B cell (primary cell): ENCODE measurements around the gene TSPAN9. TPM values are rescaled to one million over a fixed set of nuclear protein-coding genes. Genes with fewer than 3 reads are reported as not detected.

ENCODE experiments used
- ATAC-seq: fragments of 200-7000 bp; cut with Tn5 transposase; one replicate; pipeline ENCODE4 v1.10.0; 2021; ENCODE audit warnings: low read depth, mild to moderate bottlenecking, moderate number of reproducible peaks, moderate library complexity
- CTCF ChIA-PET: fragments of 350-600 bp; sonication (Branson Sonifier 250); formaldehyde crosslinking; loops from one replicate; lab custom pipeline; 2021; ENCODE audit warnings: antibody characterized with exemption, inconsistent platforms; lab: Charles Lee
- POLR2A ChIA-PET: fragments of 350-600 bp; sonication (Branson Sonifier 250); formaldehyde crosslinking; loops from one replicate; lab custom pipeline; 2021; ENCODE audit warnings: antibody characterized with exemption; lab: Charles Lee
- DNase-seq: peaks from one replicate; pipeline ENCODE4 v3.0.0; 2013
- H2AFZ ChIP-seq: 2 replicates; pipeline ENCODE4 v1.6.1; 2012; ENCODE audit warnings: mild to moderate bottlenecking, low read depth, low read length; ENCODE audit not compliant: insufficient read depth, poor library complexity, severe bottlenecking
- H3K27ac ChIP-seq, 2 donors: 1 replicate in 1 of 2; 2 replicates in 1 of 2; pipeline ENCODE4 v1.5.1; 2012 to 2013; ENCODE audit warnings: low read length in 2 of 2, mild to moderate bottlenecking in 2 of 2, moderate library complexity in 1 of 2
- H3K27me3 ChIP-seq, 4 experiments: fragments of 200-600 bp in 1 of 4; sonication (generic) in 1 of 4; replicated peaks in 1 of 4; 1 replicate in 2 of 4; 2 replicates in 2 of 4; pipeline versions ENCODE4 v1.6.1 to v1.7.0; 2013 to 2016; ENCODE audit warnings: low read length in 3 of 4, mild to moderate bottlenecking in 2 of 4, mixed read lengths in 1 of 4, moderate library complexity in 1 of 4; ENCODE audit not compliant: insufficient read depth in 4 of 4, control insufficient read depth in 3 of 4; ENCODE audit errors: control extremely low read depth in 1 of 4
- H3K36me3 ChIP-seq, 2 experiments: replicated peaks in 1 of 2; 1 replicate in 1 of 2; 2 replicates in 1 of 2; pipeline versions ENCODE4 v1.6.1 to v1.7.1; 2013; ENCODE audit warnings: low read length in 1 of 2; ENCODE audit not compliant: insufficient read depth in 2 of 2, control insufficient read depth in 1 of 2; ENCODE audit errors: control extremely low read depth in 1 of 2, extremely low read depth in 1 of 2
- H3K4me1 ChIP-seq, 2 donors: fragments of 200-600 bp in 1 of 2; sonication (generic) in 1 of 2; 1 replicate in 1 of 2; 2 replicates in 1 of 2; pipeline versions ENCODE4 v1.5.1 to v1.6.1; 2013 to 2017; ENCODE audit warnings: low read length in 2 of 2; ENCODE audit not compliant: control insufficient read depth in 2 of 2, insufficient read depth in 2 of 2
- H3K4me2 ChIP-seq: replicated peaks from 2 replicates; pipeline ENCODE3; 2012; ENCODE audit warnings: mild to moderate bottlenecking, low read depth, low read length; ENCODE audit not compliant: poor library complexity, severe bottlenecking
- H3K4me3 ChIP-seq, 5 experiments: fragments of 200-600 bp in 1 of 5; sonication (generic) in 1 of 5; 1 replicate in 3 of 5; 2 replicates in 2 of 5; pipeline versions ENCODE4 v1.5.1 to v1.7.0; 2011 to 2016; ENCODE audit warnings: low read length in 4 of 5, mild to moderate bottlenecking in 4 of 5, low read depth in 2 of 5, control low read depth in 1 of 5, moderate library complexity in 1 of 5; ENCODE audit not compliant: insufficient read depth in 1 of 5; ENCODE audit errors: control extremely low read depth in 1 of 5, extremely low read depth in 1 of 5
- H3K79me2 ChIP-seq: fragments of 200-600 bp; sonication (generic); one replicate; pipeline ENCODE4 v1.6.0; 2016; ENCODE audit warnings: low read length; ENCODE audit not compliant: control insufficient read depth, insufficient read depth
- H3K9ac ChIP-seq: fragments of 200-600 bp; sonication (generic); 2 replicates; pipeline ENCODE4 v1.6.1; 2017; ENCODE audit warnings: mild to moderate bottlenecking, low read length, moderate library complexity
- H3K9me3 ChIP-seq, 3 donors: one replicate each; pipeline versions ENCODE4 v1.6.1 to v1.7.1; 2013; ENCODE audit warnings: low read length in 2 of 3; ENCODE audit not compliant: control insufficient read depth in 2 of 3, insufficient read depth in 1 of 3; ENCODE audit errors: control extremely low read depth in 1 of 3
- H4K20me1 ChIP-seq: 2 replicates; pipeline ENCODE4 v1.6.0; 2012; ENCODE audit warnings: mild to moderate bottlenecking, low read length; ENCODE audit not compliant: insufficient read depth, control insufficient read depth, poor library complexity, severe bottlenecking
- H3K27ac Mint-ChIP-seq: one replicate; pipeline ENCODE4 v1.8.0; 2021; ENCODE audit warnings: mixed read lengths
- H3K27me3 Mint-ChIP-seq: one replicate; pipeline ENCODE4 v1.8.0; 2021; ENCODE audit warnings: mixed read lengths
- H3K4me1 Mint-ChIP-seq: one replicate; pipeline ENCODE4 v1.8.0; 2021; ENCODE audit warnings: mixed read lengths
- H3K4me3 Mint-ChIP-seq: one replicate; pipeline ENCODE4 v1.8.0; 2021; ENCODE audit warnings: mixed read lengths
- H3K9me3 Mint-ChIP-seq: one replicate; pipeline ENCODE4 v1.8.0; 2022; ENCODE audit warnings: mixed read lengths; ENCODE audit not compliant: insufficient read depth
- EZH2 ChIP-seq: IDR thresholded peaks from 2 replicates; pipeline ENCODE4 v1.6.1; 2012; ENCODE audit warnings: borderline replicate concordance, low read depth, mild to moderate bottlenecking, moderate library complexity, low read length; ENCODE audit not compliant: insufficient read depth, poor library complexity, severe bottlenecking
- WGBS: methylation state at CpG from one replicate; pipeline ENCODE4 v1.1.5; 2013; ENCODE audit warnings: missing lambda C conversion rate; ENCODE audit not compliant: insufficient coverage; 5-methylcytosine and 5-hydroxymethylcytosine counted together
- intact Hi-C: fragments of 100-400 bp; cut with micrococcal nuclease; formaldehyde crosslinking; loops from one replicate; pipeline ENCODE4 v1.10.0; 2022
- polyA plus RNA-seq: library from polyadenylated mRNA; depleted of rRNA; stranded (reverse); fragments of >200 nt; gene quantifications from 2 replicates; pipeline ENCODE4 v1.2.3, GENCODE V29; 2012
- total RNA-seq, 2 donors: library from RNA; stranded (reverse); fragments of 120-200 nt in 1 of 2; gene quantifications; 1 replicate in 1 of 2; 2 replicates in 1 of 2; pipeline versions ENCODE4 v1.2.3 to v1.2.4, GENCODE V29; 2013 to 2022
- TF ChIP-seq, protein P1 (sequence below): fragments of 200-600 bp; IDR thresholded peaks from one replicate; pipeline ENCODE4 v1.8.0; 2022; ENCODE audit warnings: antibody characterized with exemption, mild to moderate bottlenecking

Gene TSPAN9
- total and polyA plus RNA-seq, 2 donors (not counting 1 experiment from before 2014, with no cell fraction given): 0.15 to 0.37 TPM

DNA sequence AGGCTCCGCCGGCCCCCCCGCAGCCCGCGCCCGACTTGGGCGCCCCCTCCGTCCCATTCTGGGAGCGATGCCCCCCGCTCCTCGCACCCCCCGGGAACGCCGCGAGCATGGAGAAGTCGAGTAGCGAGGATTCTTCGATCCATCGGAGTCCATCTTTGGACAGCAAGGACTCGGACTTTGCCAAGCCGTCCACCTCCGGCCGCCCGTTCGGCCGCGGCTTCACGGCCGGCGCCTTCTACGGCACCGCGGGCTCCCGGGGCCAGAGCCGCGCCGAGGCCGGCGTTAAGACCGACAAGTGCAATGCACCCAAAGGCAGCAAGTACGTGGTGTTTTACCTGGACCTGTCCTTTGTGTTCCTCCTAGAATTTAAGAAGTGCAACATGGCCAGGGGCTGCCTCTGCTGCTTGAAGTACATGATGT lies 123.6 kb downstream of the TSPAN9 start:
- no peak for DNase-seq
- ChIA-PET CTCF (no interaction called here), POLR2A (no interaction called here)
- peaks cover 64% of the 10 kb centered on the region for H3K27me3 Mint-ChIP-seq
- H3K4me1 Mint-ChIP-seq: peaks cover 11% of the 10 kb centered on the region
- peaks cover 15 to 36% of the 10 kb centered on the region in 2 donors for H3K4me1 ChIP-seq
- 4% methylated on average over 39 of the region's 41 CpGs for WGBS
- no peaks in the 10 kb centered on the region for H3K9me3 Mint-ChIP-seq
- H3K36me3 ChIP-seq: no peaks in the 10 kb centered on the region
- peak overlapping the region; percentile 7 for H3K4me3 Mint-ChIP-seq
- peaks cover 0 to 50% (median 19%) of the 10 kb centered on the region in 4 experiments for H3K27me3 ChIP-seq
- ATAC-seq: no peak
- H3K4me2 ChIP-seq: peak overlapping the region; percentile 75
- no peaks in the 10 kb centered on the region for H3K79me2 ChIP-seq
- H3K4me3 ChIP-seq: peak overlapping the region in 2 of 5 experiments; percentile 30 to 57
- intact Hi-C loops: no loop called here
- no peak overlapping the region for H3K27ac ChIP-seq
- H4K20me1 ChIP-seq: no peaks in the 10 kb centered on the region
- H2AFZ ChIP-seq: no peak overlapping the region
- no peak for TF ChIP-seq EZH2
- TF ChIP-seq, protein P1, sequence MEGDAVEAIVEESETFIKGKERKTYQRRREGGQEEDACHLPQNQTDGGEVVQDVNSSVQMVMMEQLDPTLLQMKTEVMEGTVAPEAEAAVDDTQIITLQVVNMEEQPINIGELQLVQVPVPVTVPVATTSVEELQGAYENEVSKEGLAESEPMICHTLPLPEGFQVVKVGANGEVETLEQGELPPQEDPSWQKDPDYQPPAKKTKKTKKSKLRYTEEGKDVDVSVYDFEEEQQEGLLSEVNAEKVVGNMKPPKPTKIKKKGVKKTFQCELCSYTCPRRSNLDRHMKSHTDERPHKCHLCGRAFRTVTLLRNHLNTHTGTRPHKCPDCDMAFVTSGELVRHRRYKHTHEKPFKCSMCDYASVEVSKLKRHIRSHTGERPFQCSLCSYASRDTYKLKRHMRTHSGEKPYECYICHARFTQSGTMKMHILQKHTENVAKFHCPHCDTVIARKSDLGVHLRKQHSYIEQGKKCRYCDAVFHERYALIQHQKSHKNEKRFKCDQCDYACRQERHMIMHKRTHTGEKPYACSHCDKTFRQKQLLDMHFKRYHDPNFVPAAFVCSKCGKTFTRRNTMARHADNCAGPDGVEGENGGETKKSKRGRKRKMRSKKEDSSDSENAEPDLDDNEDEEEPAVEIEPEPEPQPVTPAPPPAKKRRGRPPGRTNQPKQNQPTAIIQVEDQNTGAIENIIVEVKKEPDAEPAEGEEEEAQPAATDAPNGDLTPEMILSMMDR: no peak
- H3K27ac Mint-ChIP-seq: no peak overlapping the region
- peak overlapping the region; percentile 42 for H3K9ac ChIP-seq
- no peaks in the 10 kb centered on the region for H3K9me3 ChIP-seq

DNA sequence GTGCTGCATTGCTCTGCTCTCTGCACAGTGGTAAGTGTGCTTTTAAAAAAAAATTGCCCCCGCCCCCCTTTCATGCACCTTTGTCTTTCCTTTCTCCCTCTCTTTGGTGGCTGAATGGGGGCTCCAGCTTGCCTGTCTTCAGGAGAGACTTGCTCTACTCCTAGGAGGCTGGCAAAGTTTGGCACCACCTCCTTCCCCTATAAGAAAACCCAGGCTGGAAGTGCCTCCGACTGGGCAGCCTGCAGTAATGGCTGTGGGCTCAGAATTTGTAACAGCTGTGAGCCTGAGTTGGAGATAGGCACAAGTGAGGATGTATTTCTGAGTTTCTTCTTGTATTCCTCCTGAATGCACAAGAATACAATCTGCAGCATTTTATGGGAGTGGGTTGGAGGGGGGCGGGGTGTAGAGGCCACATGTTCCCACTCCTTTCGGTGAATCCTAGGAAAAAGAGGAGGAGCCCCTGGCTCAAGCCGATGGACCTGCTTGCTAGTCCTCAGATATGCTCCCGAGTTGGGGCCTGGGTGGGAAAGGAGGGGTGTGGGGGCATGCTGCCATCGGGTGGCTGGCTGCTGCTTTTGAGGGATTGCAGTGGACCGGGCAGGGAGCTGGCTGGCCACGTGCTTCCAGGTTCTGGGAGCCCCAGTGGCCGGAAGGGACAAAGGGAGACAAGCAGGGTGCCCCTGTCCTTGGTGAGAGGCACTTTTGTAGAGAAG lies 124.3 kb downstream of the TSPAN9 start:
- Histone ChIP-seq H3K36me3 (no peaks in the 10 kb centered on the region), H3K4me3 (no peak overlapping the region), H3K27ac (no peak overlapping the region), H3K9ac (no peak overlapping the region), H3K4me1 (peaks cover 15 to 36% of the 10 kb centered on the region in 2 donors), H3K79me2 (no peaks in the 10 kb centered on the region), H2AFZ (no peak overlapping the region), H4K20me1 (no peaks in the 10 kb centered on the region), H3K9me3 (no peaks in the 10 kb centered on the region), H3K4me2 (peak overlapping the region; percentile 75), H3K27me3 (peaks cover 0 to 50% (median 19%) of the 10 kb centered on the region in 4 experiments)
- Mint-ChIP-seq H3K9me3 (no peaks in the 10 kb centered on the region), H3K4me1 (peaks cover 11% of the 10 kb centered on the region), H3K27me3 (peaks cover 57% of the 10 kb centered on the region), H3K27ac (no peak overlapping the region), H3K4me3 (peak overlapping the region; percentile 7)
- ATAC-seq (no peak), DNase-seq (no peak)
- intact Hi-C loops: loop anchor here (2.0 kb wide), 1 partner anchor 129 kb away; no protein-coding TSS in a partner anchor
- TF ChIP-seq EZH2: no peak
- TF ChIP-seq, protein P1: no peak
- WGBS: 56% methylated on average over 9 of the region's 10 CpGs
- ChIA-PET CTCF (interaction anchor here (1.1 to 1.6 kb wide), 2 partner anchors 9 to 33 kb away, joined by 3 read pairs; no protein-coding TSS in a partner anchor), POLR2A (no interaction called here)
